HL-60 (cell line): ENCODE measurements around the gene MUC22.

Experiments used
- GABPA ChIP-seq: IDR thresholded peaks from 2 replicates; pipeline ENCODE4 v1.6.1; 2012; ENCODE audit warnings: low read depth
- POLR2AphosphoS5 ChIP-seq: IDR thresholded peaks from 2 replicates; pipeline ENCODE4 v1.6.1; 2012; ENCODE audit warnings: low read depth
- SPI1 ChIP-seq: IDR thresholded peaks from 2 replicates; pipeline ENCODE4 v1.6.1; 2012; ENCODE audit warnings: low read depth, mild to moderate bottlenecking, borderline replicate concordance
- TF ChIP-seq, protein P1 (sequence below): IDR thresholded peaks from 2 replicates; pipeline ENCODE4 v1.6.1; 2012; ENCODE audit warnings: low read depth; ENCODE audit not compliant: insufficient replicate concordance
- TF ChIP-seq, protein P2 (sequence below): IDR thresholded peaks from one replicate; pipeline ENCODE4 v1.5.1; 2011; ENCODE audit warnings: low read length, control low read depth, inconsistent platforms; ENCODE audit not compliant: insufficient read depth

DNA sequence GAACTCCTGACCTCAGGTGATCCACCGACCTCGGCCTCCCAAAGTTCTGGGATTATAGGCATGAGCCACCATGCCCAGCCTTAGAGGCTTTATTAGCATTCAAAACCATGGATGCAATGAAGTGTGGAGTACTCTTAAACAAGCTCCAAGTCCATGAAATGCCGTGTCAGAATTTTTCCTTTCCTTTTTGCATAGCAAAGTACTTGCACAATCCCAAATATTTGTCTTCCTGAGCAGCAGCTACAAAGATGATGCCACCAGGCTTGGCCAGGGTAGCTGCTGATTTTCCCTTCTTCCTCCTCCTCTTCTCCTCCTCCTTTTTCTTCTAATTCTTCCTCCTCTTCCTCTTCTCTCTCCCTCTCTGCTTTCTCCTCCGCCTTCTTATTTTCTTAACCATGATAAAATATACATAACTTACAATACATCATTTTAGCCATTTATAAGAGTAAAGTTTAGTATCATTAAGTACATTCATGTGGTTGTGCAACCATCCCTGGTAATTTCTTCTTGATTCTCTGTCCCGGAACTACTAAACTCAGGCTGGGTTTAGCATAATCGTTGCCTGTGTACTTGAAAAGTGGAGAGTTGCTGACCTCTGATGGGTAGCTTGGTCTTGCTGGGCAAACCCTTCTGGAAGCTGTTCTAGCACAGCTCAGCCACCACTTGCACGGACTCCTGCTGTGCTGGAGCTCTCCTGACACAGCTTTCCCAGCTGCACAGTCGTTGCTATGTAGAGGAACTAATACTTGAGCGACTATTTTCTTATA is 49.2 kb upstream of the MUC22 start:
- TF ChIP-seq, protein P1, sequence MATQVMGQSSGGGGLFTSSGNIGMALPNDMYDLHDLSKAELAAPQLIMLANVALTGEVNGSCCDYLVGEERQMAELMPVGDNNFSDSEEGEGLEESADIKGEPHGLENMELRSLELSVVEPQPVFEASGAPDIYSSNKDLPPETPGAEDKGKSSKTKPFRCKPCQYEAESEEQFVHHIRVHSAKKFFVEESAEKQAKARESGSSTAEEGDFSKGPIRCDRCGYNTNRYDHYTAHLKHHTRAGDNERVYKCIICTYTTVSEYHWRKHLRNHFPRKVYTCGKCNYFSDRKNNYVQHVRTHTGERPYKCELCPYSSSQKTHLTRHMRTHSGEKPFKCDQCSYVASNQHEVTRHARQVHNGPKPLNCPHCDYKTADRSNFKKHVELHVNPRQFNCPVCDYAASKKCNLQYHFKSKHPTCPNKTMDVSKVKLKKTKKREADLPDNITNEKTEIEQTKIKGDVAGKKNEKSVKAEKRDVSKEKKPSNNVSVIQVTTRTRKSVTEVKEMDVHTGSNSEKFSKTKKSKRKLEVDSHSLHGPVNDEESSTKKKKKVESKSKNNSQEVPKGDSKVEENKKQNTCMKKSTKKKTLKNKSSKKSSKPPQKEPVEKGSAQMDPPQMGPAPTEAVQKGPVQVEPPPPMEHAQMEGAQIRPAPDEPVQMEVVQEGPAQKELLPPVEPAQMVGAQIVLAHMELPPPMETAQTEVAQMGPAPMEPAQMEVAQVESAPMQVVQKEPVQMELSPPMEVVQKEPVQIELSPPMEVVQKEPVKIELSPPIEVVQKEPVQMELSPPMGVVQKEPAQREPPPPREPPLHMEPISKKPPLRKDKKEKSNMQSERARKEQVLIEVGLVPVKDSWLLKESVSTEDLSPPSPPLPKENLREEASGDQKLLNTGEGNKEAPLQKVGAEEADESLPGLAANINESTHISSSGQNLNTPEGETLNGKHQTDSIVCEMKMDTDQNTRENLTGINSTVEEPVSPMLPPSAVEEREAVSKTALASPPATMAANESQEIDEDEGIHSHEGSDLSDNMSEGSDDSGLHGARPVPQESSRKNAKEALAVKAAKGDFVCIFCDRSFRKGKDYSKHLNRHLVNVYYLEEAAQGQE = no peak
- TF ChIP-seq, protein P2, sequence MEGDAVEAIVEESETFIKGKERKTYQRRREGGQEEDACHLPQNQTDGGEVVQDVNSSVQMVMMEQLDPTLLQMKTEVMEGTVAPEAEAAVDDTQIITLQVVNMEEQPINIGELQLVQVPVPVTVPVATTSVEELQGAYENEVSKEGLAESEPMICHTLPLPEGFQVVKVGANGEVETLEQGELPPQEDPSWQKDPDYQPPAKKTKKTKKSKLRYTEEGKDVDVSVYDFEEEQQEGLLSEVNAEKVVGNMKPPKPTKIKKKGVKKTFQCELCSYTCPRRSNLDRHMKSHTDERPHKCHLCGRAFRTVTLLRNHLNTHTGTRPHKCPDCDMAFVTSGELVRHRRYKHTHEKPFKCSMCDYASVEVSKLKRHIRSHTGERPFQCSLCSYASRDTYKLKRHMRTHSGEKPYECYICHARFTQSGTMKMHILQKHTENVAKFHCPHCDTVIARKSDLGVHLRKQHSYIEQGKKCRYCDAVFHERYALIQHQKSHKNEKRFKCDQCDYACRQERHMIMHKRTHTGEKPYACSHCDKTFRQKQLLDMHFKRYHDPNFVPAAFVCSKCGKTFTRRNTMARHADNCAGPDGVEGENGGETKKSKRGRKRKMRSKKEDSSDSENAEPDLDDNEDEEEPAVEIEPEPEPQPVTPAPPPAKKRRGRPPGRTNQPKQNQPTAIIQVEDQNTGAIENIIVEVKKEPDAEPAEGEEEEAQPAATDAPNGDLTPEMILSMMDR = no peak
- TF ChIP-seq GABPA = no peak
- no peak for TF ChIP-seq POLR2AphosphoS5
- TF ChIP-seq SPI1 = no peak
